H1 (cell line): ENCODE data around the gene GRAMD4. TPM values are rescaled to one million over a fixed set of nuclear protein-coding genes. Genes with fewer than 3 reads are reported as not detected.

Experiments
- CTCF ChIA-PET: fragments of 300-600 bp; sonication (Branson Sonifier 250); formaldehyde crosslinking; loops from one replicate; lab custom pipeline; 2021; ENCODE audit not compliant: partially characterized antibody; lab: Charles Lee
- POLR2A ChIA-PET: fragments of 300-600 bp; sonication (Branson Sonifier 250); formaldehyde crosslinking; loops from one replicate; lab custom pipeline; 2021; ENCODE audit warnings: inconsistent platforms; ENCODE audit not compliant: partially characterized antibody; lab: Charles Lee
- DNase-seq, 2 experiments: peaks; one replicate each; pipeline versions ENCODE4 v3.0.0 to v3.0.0-alpha.2; 2010 to 2022; ENCODE audit warnings: low spot score in 2 of 2, low read depth in 1 of 2, mixed read lengths in 1 of 2
- FAIRE-seq: peaks from 2 replicates; lab custom pipeline; 2011; peaks lifted over from hg19 to GRCh38; lab: Jason Lieb, UNC
- H2AFZ ChIP-seq: 2 replicates; pipeline ENCODE4 v1.8.1; 2012; ENCODE audit warnings: low read length, inconsistent platforms
- H2AK5ac ChIP-seq: 2 replicates; pipeline ENCODE4 v1.6.1; 2013; ENCODE audit warnings: low read depth, low read length
- H2BK120ac ChIP-seq: replicated peaks from 2 replicates; pipeline ENCODE3; 2013; ENCODE audit warnings: low read depth, low read length, inconsistent platforms
- H2BK12ac ChIP-seq: 2 replicates; pipeline ENCODE4 v1.6.1; 2013; ENCODE audit warnings: low read depth, low read length
- H2BK15ac ChIP-seq: 2 replicates; pipeline ENCODE4 v1.6.1; 2013; ENCODE audit warnings: low read length
- H2BK20ac ChIP-seq: 2 replicates; pipeline ENCODE4 v1.6.1; 2013; ENCODE audit warnings: low read length
- H2BK5ac ChIP-seq: 2 replicates; pipeline ENCODE4 v1.6.1; 2013; ENCODE audit warnings: low read depth, low read length
- H3K14ac ChIP-seq: 2 replicates; pipeline ENCODE4 v1.6.1; 2013; ENCODE audit warnings: inconsistent platforms; ENCODE audit not compliant: insufficient read length
- H3K18ac ChIP-seq: 2 replicates; pipeline ENCODE4 v1.6.1; 2013; ENCODE audit warnings: low read length; ENCODE audit errors: extremely low read depth
- H3K23ac ChIP-seq: 2 replicates; pipeline ENCODE4 v1.6.1; 2013; ENCODE audit warnings: inconsistent platforms; ENCODE audit not compliant: insufficient read length
- H3K23me2 ChIP-seq: 2 replicates; pipeline ENCODE4 v1.6.1; 2013; ENCODE audit warnings: low read depth, low read length
- H3K27ac ChIP-seq: 2 replicates; pipeline ENCODE4 v1.6.1; 2011; ENCODE audit warnings: low read depth, low read length, inconsistent platforms
- H3K27me3 ChIP-seq, 4 experiments: replicated peaks in 1 of 4; 1 replicate in 1 of 4; 2 replicates in 3 of 4; pipeline versions ENCODE4 v1.6.1 to v1.8.1; 2011 to 2013; ENCODE audit warnings: low read length in 3 of 4, mild to moderate bottlenecking in 3 of 4, inconsistent platforms in 2 of 4, mixed read lengths in 2 of 4, moderate library complexity in 1 of 4; ENCODE audit not compliant: control insufficient read depth in 3 of 4, insufficient read depth in 3 of 4; ENCODE audit errors: extremely low read depth in 1 of 4
- H3K36me3 ChIP-seq, 4 experiments: 2 replicates each; pipeline versions ENCODE4 v1.6.1 to v1.8.1; 2011 to 2013; ENCODE audit warnings: mild to moderate bottlenecking in 4 of 4, low read length in 3 of 4, moderate library complexity in 2 of 4, control low read depth in 1 of 4, inconsistent platforms in 1 of 4; ENCODE audit not compliant: insufficient read depth in 4 of 4, control insufficient read depth in 2 of 4
- H3K4ac ChIP-seq: replicated peaks from 2 replicates; pipeline ENCODE3; 2013; ENCODE audit warnings: low read length, low read depth, mixed read lengths, inconsistent platforms; ENCODE audit not compliant: insufficient read length
- H3K4me1 ChIP-seq, 4 experiments: replicated peaks in 1 of 4; 1 replicate in 1 of 4; 2 replicates in 3 of 4; pipeline versions ENCODE4 v1.6.1 to v1.8.1; 2011 to 2013; ENCODE audit warnings: low read length in 3 of 4, inconsistent platforms in 2 of 4, mixed read lengths in 1 of 4; ENCODE audit not compliant: insufficient read depth in 4 of 4, control insufficient read depth in 3 of 4
- H3K4me2 ChIP-seq, 2 experiments: 2 replicates each; pipeline versions ENCODE4 v1.6.1 to v1.8.1; 2011 to 2013; ENCODE audit warnings: low read depth in 2 of 2, low read length in 2 of 2, control low read depth in 1 of 2, inconsistent platforms in 1 of 2, mild to moderate bottlenecking in 1 of 2; ENCODE audit not compliant: insufficient read depth in 1 of 2
- H3K4me3 ChIP-seq, 4 experiments: fragments of 200-600, 300-600 bp in 1 of 4; sonication (generic), shearing (Covaris generic), sonication (Bioruptor Twin) in 1 of 4; 2 replicates each; pipeline versions ENCODE4 v1.5.1 to v1.8.1; 2011 to 2016; ENCODE audit warnings: low read length in 4 of 4, low read depth in 3 of 4, control low read depth in 2 of 4, inconsistent platforms in 2 of 4, mild to moderate bottlenecking in 2 of 4, mixed read lengths in 1 of 4, moderate library complexity in 1 of 4; ENCODE audit not compliant: insufficient read depth in 2 of 4; ENCODE audit errors: extremely low read depth in 1 of 4
- H3K56ac ChIP-seq: replicated peaks from 2 replicates; pipeline ENCODE3; 2013; ENCODE audit warnings: low read depth, mild to moderate bottlenecking, mixed read lengths, low read length, inconsistent platforms; ENCODE audit not compliant: insufficient read length
- H3K79me1 ChIP-seq: 2 replicates; pipeline ENCODE4 v1.6.1; 2013; ENCODE audit warnings: low read depth, low read length, control low read depth
- H3K79me2 ChIP-seq, 2 experiments: 2 replicates each; pipeline versions ENCODE4 v1.6.1 to v1.8.1; 2012 to 2013; ENCODE audit warnings: low read length in 2 of 2, mild to moderate bottlenecking in 2 of 2, inconsistent platforms in 1 of 2; ENCODE audit not compliant: insufficient read depth in 2 of 2, control insufficient read depth in 1 of 2
- H3K9ac ChIP-seq, 4 experiments: replicated peaks in 1 of 4; 1 replicate in 1 of 4; 2 replicates in 3 of 4; pipeline versions ENCODE4 v1.6.1 to v1.8.1; 2011 to 2013; ENCODE audit warnings: low read depth in 3 of 4, low read length in 3 of 4, control low read depth in 2 of 4, mild to moderate bottlenecking in 2 of 4, moderate library complexity in 2 of 4, inconsistent platforms in 1 of 4; ENCODE audit errors: extremely low read depth in 1 of 4
- H3K9me3 ChIP-seq, 2 experiments: 2 replicates each; pipeline versions ENCODE4 v1.6.1 to v1.8.1; 2012 to 2013; ENCODE audit warnings: mild to moderate bottlenecking in 2 of 2, moderate library complexity in 2 of 2, control low read depth in 1 of 2, inconsistent platforms in 1 of 2, low read depth in 1 of 2, low read length in 1 of 2, mixed read lengths in 1 of 2; ENCODE audit not compliant: insufficient read depth in 2 of 2
- H4K20me1 ChIP-seq, 2 experiments: replicated peaks in 1 of 2; 2 replicates each; pipeline versions ENCODE3 to v1.8.1; 2011 to 2013; ENCODE audit warnings: inconsistent platforms in 2 of 2, low read length in 2 of 2, mild to moderate bottlenecking in 1 of 2; ENCODE audit not compliant: insufficient read depth in 2 of 2, control insufficient read depth in 1 of 2
- H4K5ac ChIP-seq: 2 replicates; pipeline ENCODE4 v1.6.1; 2013; ENCODE audit warnings: low read length, low read depth, mixed read lengths, inconsistent platforms; ENCODE audit not compliant: insufficient read length
- H4K8ac ChIP-seq: 2 replicates; pipeline ENCODE4 v1.8.0; 2013; ENCODE audit warnings: mild to moderate bottlenecking, moderate library complexity, low read length, inconsistent platforms; ENCODE audit not compliant: insufficient read depth; ENCODE audit errors: extremely low read depth
- H4K91ac ChIP-seq: replicated peaks from 2 replicates; pipeline ENCODE3; 2013; ENCODE audit warnings: low read length, mixed read lengths, inconsistent platforms; ENCODE audit not compliant: insufficient read length
- RFX5 ChIP-seq: IDR thresholded peaks from 2 replicates; pipeline ENCODE4 v1.6.1; 2011; ENCODE audit warnings: low read depth, low read length, improper control_type of control experiment, borderline replicate concordance
- SUZ12 ChIP-seq: fragments of 200-600 bp; sonication (generic); IDR thresholded peaks from 2 replicates; pipeline ENCODE4 v1.6.1; 2012; ENCODE audit warnings: mild to moderate bottlenecking, inconsistent platforms, low read length, moderate library complexity, mixed read lengths
- WGBS, 2 experiments: shearing (Covaris generic) in 1 of 2; methylation state at CpG; one replicate each; pipeline versions ENCODE4 v1.1.6 to v1.1.7; 2013 to 2015; ENCODE audit warnings: low lambda C conversion rate in 2 of 2, mixed read lengths in 2 of 2, inconsistent platforms in 1 of 2, low coverage in 1 of 2, missing lambda C conversion rate in 1 of 2; ENCODE audit not compliant: insufficient replicate concordance in 2 of 2, insufficient coverage in 1 of 2, insufficient read length in 1 of 2; ENCODE audit errors: extremely low coverage in 1 of 2, missing lambda C conversion rate in 1 of 2; 5-methylcytosine and 5-hydroxymethylcytosine counted together
- polyA plus RNA-seq, 7 experiments: library from polyadenylated mRNA; depleted of rRNA in 3 of 7; stranded (reverse) in 5 of 7; unstranded in 2 of 7; fragments of >200 nt in 5 of 7; fragments of 200-250 nt in 2 of 7; gene quantifications; 1 replicate in 5 of 7; 2 replicates in 1 of 7; 4 replicates in 1 of 7; pipeline versions ENCODE4 v1.2.1 to v1.2.3, GENCODE V29; 2011 to 2013; ENCODE audit warnings: missing spikeins in 2 of 7, mixed read lengths in 2 of 7
- total RNA-seq: library from RNA; stranded (reverse); fragmentation: NEBNext Ultra II Directional; extraction: Animal tissue kit (Norgen Biotek cat#: 25700); gene quantifications from 2 replicates; pipeline ENCODE4 v1.2.1, GENCODE V29; 2021

Gene GRAMD4
- total and polyA plus RNA-seq, 2 of the 8 experiments (the other 6 are each of a cell fraction or from before 2014, with no cell fraction given), result 7.9 to 25.6 TPM

- H4K8ac ChIP-seq, result no peak overlapping the region
- H2BK15ac ChIP-seq, result no peak overlapping the region
- H2AK5ac ChIP-seq, result no peak overlapping the region
- ChIA-PET CTCF (interaction anchor here (1.0 to 2.9 kb wide), 4 partner anchors 77 to 1513 kb away, joined by 3 to 12 read pairs (median 4); no protein-coding TSS in a partner anchor), POLR2A (no interaction called here)
- H3K14ac ChIP-seq, result no peak overlapping the region
- H3K27ac ChIP-seq, result no peak overlapping the region
- H2AFZ ChIP-seq, result no peak overlapping the region
- H2BK120ac ChIP-seq, result no peak overlapping the region
- H3K79me1 ChIP-seq, result peaks cover 9% of the 10 kb centered on the region
- H4K91ac ChIP-seq, result no peak overlapping the region
- peaks cover 5 to 26% (median 9%) of the 10 kb centered on the region in 4 experiments; a peak in 6 of 8 replicates for H3K36me3 ChIP-seq
- no peak overlapping the region for H4K5ac ChIP-seq
- no peak overlapping the region for H3K18ac ChIP-seq
- H3K9ac ChIP-seq, result no peak overlapping the region
- H2BK5ac ChIP-seq, result no peak overlapping the region
- H3K79me2 ChIP-seq, result no peaks in the 10 kb centered on the region
- no peak overlapping the region for H3K4me3 ChIP-seq
- TF ChIP-seq SUZ12 (no peak), RFX5 (no peak)
- H3K23ac ChIP-seq, result no peak overlapping the region
- no peak overlapping the region for H2BK12ac ChIP-seq
- H3K27me3 ChIP-seq, result no peaks in the 10 kb centered on the region
- FAIRE-seq (no peak), DNase-seq (no peak)
- no peaks in the 10 kb centered on the region for H3K9me3 ChIP-seq
- H4K20me1 ChIP-seq, result peaks cover 0 to 18% of the 10 kb centered on the region in 2 experiments
- H2BK20ac ChIP-seq, result no peak overlapping the region
- WGBS, 2 experiments, result 88% methylated on average over 16 of the region's 16 CpGs; no CpG with 5 or more reads in 1 of the 2 experiments
- H3K4me1 ChIP-seq, result no peaks in the 10 kb centered on the region
- no peak overlapping the region for H3K4ac ChIP-seq
- no peak overlapping the region for H3K56ac ChIP-seq
- H3K4me2 ChIP-seq, result no peak overlapping the region
- H3K23me2 ChIP-seq, result 0 out of 2 replicates have a peak, but pooled peaks cover 1% of the 10 kb centered on the region
These were observed 101.4 kb downstream of the GRAMD4 start for GRCh38 chr22:46721501-46722085.
